Left hindlimb (tissue), 1 donor: ENCODE measurements around the gene NIM1K.
"Not testable (repeated sequence)": the region's sequence is repeated elsewhere in the genome, so short reads cannot be mapped to it uniquely, and the experiment has no call there.

ENCODE experiments used
- DNase-seq: peaks from one replicate; pipeline ENCODE4 v3.0.0-alpha.2; 2018

Gene NIM1K

DNA sequence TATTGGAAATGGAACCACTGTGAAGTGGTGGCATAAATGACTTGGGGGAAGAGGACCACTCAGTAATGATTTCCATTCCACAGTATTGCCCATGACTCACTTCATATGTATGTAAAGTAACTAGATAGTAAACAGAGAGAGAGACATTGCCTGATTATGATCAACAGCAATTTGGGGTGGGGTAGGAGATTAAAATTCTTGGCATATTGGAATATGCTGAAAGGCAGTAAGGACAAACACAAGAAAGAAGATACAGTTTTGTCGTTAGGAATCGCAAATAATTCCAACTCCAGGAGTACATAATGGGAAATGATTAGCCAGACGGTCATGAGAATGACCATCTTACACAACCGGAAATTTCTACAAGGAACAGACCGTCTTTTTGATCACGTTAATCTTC, 122.7 kb downstream of the NIM1K start:
- no peak for DNase-seq

DNA sequence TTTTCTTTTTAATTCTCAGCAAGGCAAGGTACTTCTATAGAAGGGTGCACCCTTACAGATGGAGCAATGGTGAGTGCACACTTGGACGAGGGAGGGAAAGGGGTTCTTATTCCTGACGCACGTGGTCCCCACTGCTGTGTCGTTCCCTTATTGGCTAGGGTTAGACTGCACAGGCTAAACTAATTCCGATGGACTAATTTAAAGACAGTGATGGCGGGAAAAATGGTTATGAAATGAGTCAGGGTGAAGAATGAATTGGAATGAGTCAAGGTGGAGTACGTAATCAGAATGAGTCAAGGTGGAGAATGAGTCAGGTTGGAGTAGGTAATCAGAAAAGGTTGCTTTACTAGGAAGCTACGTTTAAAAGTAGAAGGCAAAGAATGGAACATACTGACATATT, 123.2 kb downstream of the NIM1K start:
- no peak for DNase-seq

DNA sequence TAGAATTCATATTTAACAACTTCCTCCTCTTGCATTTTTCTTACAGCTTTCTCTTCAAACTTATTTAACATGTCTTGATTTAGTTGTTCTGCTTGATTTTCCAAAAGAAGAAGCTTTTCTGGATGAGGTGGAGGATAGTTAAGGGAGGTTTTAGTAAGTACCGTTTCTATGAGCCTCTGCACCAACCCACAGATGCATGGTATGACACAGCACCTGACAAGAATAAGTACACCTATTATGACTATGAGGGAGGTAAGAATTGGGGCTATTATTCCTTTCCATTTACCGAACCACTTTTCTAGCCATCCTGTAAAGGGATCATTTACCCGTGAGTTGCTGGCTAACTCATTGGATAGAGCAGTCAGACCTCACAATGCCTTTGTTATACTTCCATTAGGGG, 123.7 kb downstream of the NIM1K start:
- DNase-seq: no peak

DNA sequence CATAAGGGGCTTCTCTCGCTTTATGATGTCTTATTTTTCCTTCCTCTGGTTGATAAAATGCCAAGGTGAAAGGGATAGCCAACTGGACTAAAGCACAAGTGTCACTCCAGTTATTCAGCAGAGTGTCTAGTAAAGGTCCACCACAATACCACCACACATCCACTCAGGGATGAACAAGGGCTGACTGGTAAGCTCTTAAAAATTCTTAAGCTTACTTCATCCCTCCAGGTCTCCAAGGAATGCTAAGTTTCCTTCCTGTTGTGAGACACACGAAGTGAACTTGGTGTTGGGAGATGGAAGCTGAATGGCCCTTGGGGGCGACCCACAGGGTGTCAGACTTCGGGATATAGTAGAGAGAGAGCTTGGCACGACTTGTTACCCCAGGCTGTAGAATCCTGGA, 124.4 kb downstream of the NIM1K start:
- DNase-seq: no peak

DNA sequence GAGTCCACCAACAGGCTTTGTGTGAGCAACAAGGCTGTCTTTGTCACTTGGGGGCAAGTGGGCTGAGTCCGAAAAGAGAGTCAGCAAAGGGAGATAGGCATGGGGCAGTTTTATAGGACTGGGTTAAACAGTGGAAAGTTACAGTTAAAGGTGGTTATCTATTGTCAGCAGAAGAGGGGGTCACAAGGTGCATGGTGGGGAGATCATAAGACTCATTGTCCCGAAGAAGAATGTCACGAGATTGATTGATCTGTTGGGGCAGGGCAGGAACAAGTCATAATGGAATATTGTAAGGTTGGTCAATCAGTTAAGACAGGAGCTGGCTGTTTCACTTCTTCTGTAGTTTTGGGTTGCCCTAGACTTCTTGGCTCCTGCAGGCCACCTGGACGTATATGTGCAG, 128.8 kb downstream of the NIM1K start:
- no peak for DNase-seq

DNA sequence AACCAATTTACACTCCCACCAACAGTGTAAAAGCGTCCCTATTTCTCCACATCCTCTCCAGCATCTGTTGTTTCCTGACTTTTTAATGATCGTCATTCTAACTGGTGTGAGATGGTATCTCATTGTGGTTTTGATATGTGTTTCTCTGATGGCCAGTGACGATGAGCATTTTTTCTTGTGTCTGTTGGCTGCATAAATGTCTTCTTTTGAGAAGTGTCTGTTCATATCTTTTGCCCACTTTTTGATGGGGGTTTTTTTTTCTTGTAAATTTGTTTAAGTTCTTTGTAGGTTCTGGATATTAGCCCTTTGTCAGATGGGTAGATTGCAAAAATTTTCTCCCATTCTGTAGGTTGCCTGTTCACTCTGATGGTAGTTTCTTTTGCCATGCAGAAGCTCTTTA, 131.5 kb downstream of the NIM1K start:
- not testable (repeated sequence) for DNase-seq

DNA sequence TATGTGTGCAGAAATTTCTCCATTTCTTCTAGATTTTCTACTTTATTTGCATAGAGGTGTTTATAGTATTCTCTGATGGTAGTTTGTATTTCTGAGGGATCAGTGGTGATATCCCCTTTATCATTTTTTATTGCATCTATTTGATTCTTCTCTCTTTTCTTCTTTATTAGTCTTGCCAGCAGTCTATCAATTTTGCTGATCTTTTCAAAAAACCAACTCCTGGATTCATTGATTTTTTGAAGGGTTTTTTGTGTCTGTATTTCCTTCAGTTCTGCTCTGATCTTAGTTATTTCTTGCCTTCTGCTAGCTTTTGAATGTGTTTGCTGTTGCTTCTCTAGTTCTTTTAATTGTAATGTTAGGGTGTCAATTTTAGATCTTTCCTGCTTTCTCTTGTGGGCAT, 133.6 kb downstream of the NIM1K start:
- not testable (repeated sequence) for DNase-seq
